ENCODE data around the gene CFAP53. TPM values are rescaled to one million over a fixed set of nuclear protein-coding genes. Genes with fewer than 3 reads are reported as not detected.

CFAP53 gene
- total RNA-seq, 1 donor from 2014 or later: not detected

DNA sequence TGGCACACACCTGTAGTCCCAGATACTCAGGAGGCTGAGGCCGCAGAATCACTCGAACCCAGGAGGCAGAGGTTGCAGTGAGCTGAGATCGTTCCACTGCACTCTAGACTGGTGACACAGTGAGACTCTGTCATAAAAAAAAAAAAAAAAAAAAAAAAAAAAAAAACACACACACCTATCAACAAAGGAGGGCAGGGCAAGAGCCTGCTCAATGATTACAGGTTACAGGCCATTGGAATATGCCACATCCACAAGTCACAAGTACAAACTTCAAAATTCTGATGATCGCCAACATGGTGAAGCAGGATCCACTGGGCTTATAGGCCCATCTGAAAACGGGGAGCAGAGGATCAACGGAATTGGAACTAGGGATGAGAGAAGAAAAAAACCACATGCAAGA lies 77.6 kb downstream of the CFAP53 start:
- no peak for DNase-seq (ENCODE audit: low spot score in 2 of 2)
- Histone ChIP-seq H3K27ac (no peak overlapping the region), H3K4me3 (no peak overlapping the region), H3K9me3 (no peaks in the 10 kb centered on the region), H3K4me1 (peaks cover 0 to 3% of the 10 kb centered on the region in 2 donors), H3K36me3 (no peaks in the 10 kb centered on the region), H3K27me3 (no peaks in the 10 kb centered on the region)
- intact Hi-C loops (cut with DNase I): no loop called here
- TF ChIP-seq, protein P1, sequence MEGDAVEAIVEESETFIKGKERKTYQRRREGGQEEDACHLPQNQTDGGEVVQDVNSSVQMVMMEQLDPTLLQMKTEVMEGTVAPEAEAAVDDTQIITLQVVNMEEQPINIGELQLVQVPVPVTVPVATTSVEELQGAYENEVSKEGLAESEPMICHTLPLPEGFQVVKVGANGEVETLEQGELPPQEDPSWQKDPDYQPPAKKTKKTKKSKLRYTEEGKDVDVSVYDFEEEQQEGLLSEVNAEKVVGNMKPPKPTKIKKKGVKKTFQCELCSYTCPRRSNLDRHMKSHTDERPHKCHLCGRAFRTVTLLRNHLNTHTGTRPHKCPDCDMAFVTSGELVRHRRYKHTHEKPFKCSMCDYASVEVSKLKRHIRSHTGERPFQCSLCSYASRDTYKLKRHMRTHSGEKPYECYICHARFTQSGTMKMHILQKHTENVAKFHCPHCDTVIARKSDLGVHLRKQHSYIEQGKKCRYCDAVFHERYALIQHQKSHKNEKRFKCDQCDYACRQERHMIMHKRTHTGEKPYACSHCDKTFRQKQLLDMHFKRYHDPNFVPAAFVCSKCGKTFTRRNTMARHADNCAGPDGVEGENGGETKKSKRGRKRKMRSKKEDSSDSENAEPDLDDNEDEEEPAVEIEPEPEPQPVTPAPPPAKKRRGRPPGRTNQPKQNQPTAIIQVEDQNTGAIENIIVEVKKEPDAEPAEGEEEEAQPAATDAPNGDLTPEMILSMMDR (IDR thresholded peaks at IDR 0.05): no peak

DNA sequence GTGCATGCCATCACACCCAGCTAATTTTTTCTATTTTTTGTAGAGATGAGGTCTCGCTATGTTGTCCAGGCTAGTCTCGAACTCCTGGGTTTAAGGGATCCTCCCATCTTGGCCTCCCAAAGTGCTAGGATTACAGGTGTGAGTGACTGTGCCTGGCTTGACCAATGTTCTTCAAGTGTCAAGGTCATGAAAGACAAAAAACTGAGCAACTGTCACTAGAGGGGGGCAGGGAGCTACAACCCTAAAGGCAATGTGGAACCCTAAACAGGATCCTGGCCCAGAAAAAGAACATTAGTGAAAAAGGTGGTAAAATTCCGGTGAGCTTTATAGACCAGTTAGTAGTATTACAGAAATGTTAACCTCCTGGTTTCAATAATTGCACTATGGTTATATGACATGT lies 78.6 kb downstream of the CFAP53 start:
- H3K9me3 ChIP-seq: no peaks in the 10 kb centered on the region
- no peak overlapping the region for H3K4me3 ChIP-seq
- TF ChIP-seq, protein P1 (IDR thresholded peaks at IDR 0.05): no peak
- H3K27me3 ChIP-seq: no peaks in the 10 kb centered on the region
- H3K36me3 ChIP-seq: no peaks in the 10 kb centered on the region
- H3K4me1 ChIP-seq: no peaks in the 10 kb centered on the region
- no peak for DNase-seq (ENCODE audit: low spot score in 2 of 2)
- intact Hi-C loops (cut with DNase I): no loop called here
- no peak overlapping the region for H3K27ac ChIP-seq

DNA sequence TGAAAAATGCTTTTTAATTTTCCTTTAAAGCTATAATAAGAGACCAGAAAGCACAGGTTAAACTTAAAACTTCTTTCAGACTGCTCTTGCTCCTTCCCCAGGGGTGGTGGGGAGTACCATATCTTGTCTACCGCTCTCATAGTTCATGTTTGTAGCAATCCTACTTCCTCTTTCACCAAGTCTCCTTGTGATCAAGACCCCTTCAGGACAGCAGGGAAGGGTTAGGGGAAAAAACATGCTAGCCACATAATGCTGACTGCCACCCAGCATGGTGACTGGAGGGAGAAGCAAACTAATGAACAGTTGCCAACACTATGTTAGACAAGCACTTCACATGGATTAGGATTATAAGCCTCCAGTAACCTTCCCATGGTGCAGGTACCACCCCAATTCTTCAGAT lies 79.9 kb downstream of the CFAP53 start:
- Histone ChIP-seq H3K27ac (no peak overlapping the region), H3K36me3 (no peaks in the 10 kb centered on the region), H3K4me3 (no peak overlapping the region), H3K9me3 (no peaks in the 10 kb centered on the region), H3K27me3 (no peaks in the 10 kb centered on the region), H3K4me1 (no peaks in the 10 kb centered on the region)
- TF ChIP-seq, protein P1 (IDR thresholded peaks at IDR 0.05): no peak
- no peak for DNase-seq (ENCODE audit: low spot score in 2 of 2)
- intact Hi-C loops (cut with DNase I): no loop called here

DNA sequence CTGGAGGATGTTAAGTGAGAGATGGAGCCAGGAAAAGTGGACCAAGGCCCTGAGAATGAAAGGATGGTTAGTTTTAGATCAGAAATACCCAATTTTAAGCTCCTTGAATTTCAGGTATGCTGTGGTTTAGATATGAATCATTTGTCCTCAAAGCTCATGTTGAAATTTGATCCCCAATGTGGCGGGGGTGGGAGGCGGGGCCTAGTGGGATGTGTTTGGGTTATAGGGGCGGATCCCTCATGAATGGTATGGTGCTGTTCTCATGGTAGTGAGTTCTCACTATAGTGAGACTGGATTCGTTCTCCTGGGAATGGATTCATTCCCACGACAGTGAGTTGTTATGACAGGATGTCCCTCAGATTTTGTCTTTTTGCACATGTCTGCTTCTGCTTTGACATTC lies 82.7 kb downstream of the CFAP53 start:
- Histone ChIP-seq H3K9me3 (no peaks in the 10 kb centered on the region), H3K27me3 (no peaks in the 10 kb centered on the region)
- intact Hi-C loops (cut with DNase I): no loop called here

DNA sequence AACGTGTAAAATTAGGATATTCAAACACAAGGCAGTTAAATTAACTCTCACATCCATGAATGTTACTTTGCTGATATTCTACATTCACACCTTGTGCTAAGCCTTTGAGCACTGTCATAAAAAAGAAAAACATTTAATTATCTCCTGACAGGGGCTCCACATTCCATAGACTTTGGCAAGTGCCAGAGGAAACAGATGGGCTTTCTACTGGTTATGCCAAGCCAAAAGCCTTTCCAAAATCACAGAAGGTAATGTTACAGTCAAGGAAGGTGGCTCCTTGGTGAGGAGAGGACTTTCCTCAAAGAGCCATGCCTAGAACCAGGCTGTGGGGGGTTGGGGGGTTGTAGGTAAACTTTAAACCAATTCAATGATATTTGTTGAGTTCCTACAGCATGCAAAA lies 83.8 kb downstream of the CFAP53 start:
- Histone ChIP-seq H3K27ac (no peak overlapping the region), H3K9me3 (no peaks in the 10 kb centered on the region), H3K27me3 (no peaks in the 10 kb centered on the region), H3K36me3 (no peaks in the 10 kb centered on the region), H3K4me1 (no peaks in the 10 kb centered on the region), H3K4me3 (no peak overlapping the region)
- TF ChIP-seq, protein P1 (IDR thresholded peaks at IDR 0.05): no peak
- intact Hi-C loops (cut with DNase I): no loop called here
- DNase-seq (ENCODE audit: low spot score in 2 of 2): no peak

More for the DNA sequence above, 82.7 kb downstream of the CFAP53 start:
- TF ChIP-seq, protein P1 (IDR thresholded peaks at IDR 0.05): no peak
- Histone ChIP-seq H3K4me3 (no peak overlapping the region), H3K36me3 (no peaks in the 10 kb centered on the region), H3K4me1 (no peaks in the 10 kb centered on the region), H3K27ac (no peak overlapping the region)
- no peak for DNase-seq (ENCODE audit: low spot score in 2 of 2)

DNA sequence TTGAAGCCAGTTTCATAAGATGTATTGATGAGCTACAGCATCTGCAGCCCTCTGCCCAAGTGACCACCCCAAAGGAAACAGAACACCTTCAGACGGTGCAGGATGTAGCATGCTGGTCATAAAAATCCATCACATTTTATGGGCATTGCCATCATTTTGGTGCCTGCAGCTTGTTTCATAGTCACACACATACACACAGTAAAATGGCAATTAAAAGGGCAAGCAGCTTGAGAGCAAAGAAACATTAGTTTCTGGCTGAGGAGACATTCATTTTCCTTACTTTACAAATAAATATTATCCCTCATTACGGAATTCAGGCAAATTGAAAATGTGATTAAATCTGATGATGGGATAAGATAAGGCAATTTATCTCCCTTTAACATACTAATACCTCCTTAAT lies 84.7 kb downstream of the CFAP53 start:
- no peaks in the 10 kb centered on the region for H3K4me1 ChIP-seq
- no peaks in the 10 kb centered on the region for H3K36me3 ChIP-seq
- H3K4me3 ChIP-seq: no peak overlapping the region
- intact Hi-C loops (cut with DNase I): no loop called here
- no peak overlapping the region for H3K27ac ChIP-seq
- DNase-seq (ENCODE audit: low spot score in 2 of 2): no peak
- no peaks in the 10 kb centered on the region for H3K27me3 ChIP-seq
- no peaks in the 10 kb centered on the region for H3K9me3 ChIP-seq
- TF ChIP-seq, protein P1 (IDR thresholded peaks at IDR 0.05): no peak

Data from ascending aorta (tissue), 2 donors.